WTC11 (cell line): ENCODE measurements around the gene TMEM200B.

ENCODE experiments used
- ZNF121 ChIP-seq: sonication (generic); formaldehyde crosslinking; IDR thresholded peaks from 2 replicates; pipeline ENCODE4 v1.8.0; 2023; ENCODE audit warnings: missing genetic modification reagents
- TF ChIP-seq, protein P1 (sequence below): fragments of 200-600 bp; IDR thresholded peaks from 2 replicates; pipeline ENCODE4 v1.8.0; 2022; ENCODE audit warnings: antibody characterized with exemption

DNA sequence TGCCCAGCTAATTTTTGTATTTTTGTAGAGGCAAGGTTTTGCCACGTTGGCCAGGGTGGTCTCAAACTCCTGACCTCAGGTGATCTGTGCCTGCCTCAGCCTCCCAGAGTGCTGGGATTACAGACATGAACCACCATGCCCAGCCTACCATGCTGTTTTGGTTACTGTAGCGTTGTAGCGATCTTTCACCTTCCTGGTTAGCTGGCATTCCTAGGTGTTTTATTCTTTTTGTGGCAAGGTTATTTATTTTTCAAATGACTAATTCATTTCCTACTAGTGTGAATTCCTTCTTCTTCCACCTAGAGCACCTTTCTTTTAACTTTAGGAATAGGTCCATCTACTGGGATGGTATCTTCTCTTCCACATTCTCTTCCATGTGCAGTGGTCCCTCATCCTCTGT lies 29.3 kb downstream of the TMEM200B start:
- TF ChIP-seq, protein P1, sequence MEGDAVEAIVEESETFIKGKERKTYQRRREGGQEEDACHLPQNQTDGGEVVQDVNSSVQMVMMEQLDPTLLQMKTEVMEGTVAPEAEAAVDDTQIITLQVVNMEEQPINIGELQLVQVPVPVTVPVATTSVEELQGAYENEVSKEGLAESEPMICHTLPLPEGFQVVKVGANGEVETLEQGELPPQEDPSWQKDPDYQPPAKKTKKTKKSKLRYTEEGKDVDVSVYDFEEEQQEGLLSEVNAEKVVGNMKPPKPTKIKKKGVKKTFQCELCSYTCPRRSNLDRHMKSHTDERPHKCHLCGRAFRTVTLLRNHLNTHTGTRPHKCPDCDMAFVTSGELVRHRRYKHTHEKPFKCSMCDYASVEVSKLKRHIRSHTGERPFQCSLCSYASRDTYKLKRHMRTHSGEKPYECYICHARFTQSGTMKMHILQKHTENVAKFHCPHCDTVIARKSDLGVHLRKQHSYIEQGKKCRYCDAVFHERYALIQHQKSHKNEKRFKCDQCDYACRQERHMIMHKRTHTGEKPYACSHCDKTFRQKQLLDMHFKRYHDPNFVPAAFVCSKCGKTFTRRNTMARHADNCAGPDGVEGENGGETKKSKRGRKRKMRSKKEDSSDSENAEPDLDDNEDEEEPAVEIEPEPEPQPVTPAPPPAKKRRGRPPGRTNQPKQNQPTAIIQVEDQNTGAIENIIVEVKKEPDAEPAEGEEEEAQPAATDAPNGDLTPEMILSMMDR = no peak
- TF ChIP-seq ZNF121 (CRISPR knock-in tag) = no peak
